ENCODE data around the gene MED29.
"Not testable (repeated sequence)": the region's sequence is repeated elsewhere in the genome, so short reads cannot be mapped to it uniquely, and the experiment has no call there.

MED29 gene

GRCh38 chr19:39372047-39372802 is 19.0 kb upstream of the MED29 start:
- DNase-seq (ENCODE audit: low read depth) = peak; percentile 96

GRCh38 chr19:39372941-39373340 is 18.2 kb upstream of the MED29 start:
- DNase-seq (ENCODE audit: low read depth) = peak; percentile 42

GRCh38 chr19:39375929-39376328 is 15.2 kb upstream of the MED29 start:
- DNase-seq (ENCODE audit: low read depth) = no peak

- no peak for DNase-seq (ENCODE audit: low read depth)
Observed at GRCh38 chr19:39377373-39378362, 13.5 kb upstream of the MED29 start.

- not testable (repeated sequence) for DNase-seq (ENCODE audit: low read depth)
Observed at GRCh38 chr19:39379366-39379765, 11.8 kb upstream of the MED29 start.

GRCh38 chr19:39379865-39380396 is 11.2 kb upstream of the MED29 start:
- no peak for DNase-seq (ENCODE audit: low read depth)

- no peak for DNase-seq (ENCODE audit: low read depth)
Observed at GRCh38 chr19:39380521-39381502, 10.4 kb upstream of the MED29 start.

GRCh38 chr19:39381910-39382611 is 9.1 kb upstream of the MED29 start:
- no peak for DNase-seq (ENCODE audit: low read depth)

GRCh38 chr19:39382991-39383828 is 8.0 kb upstream of the MED29 start:
- no peak for DNase-seq (ENCODE audit: low read depth)

GRCh38 chr19:39384839-39385568 is 6.2 kb upstream of the MED29 start:
- DNase-seq (ENCODE audit: low read depth) = no peak

GRCh38 chr19:39385629-39386411 is 5.4 kb upstream of the MED29 start:
- no peak for DNase-seq (ENCODE audit: low read depth)

GRCh38 chr19:39386557-39386956 is 4.6 kb upstream of the MED29 start:
- DNase-seq (ENCODE audit: low read depth) = no peak

GRCh38 chr19:39388657-39389056 is 2.5 kb upstream of the MED29 start:
- no peak for DNase-seq (ENCODE audit: low read depth)

GRCh38 chr19:39389631-39390414 is 1.4 kb upstream of the MED29 start:
- DNase-seq (ENCODE audit: low read depth) = no peak

GRCh38 chr19:39390451-39390750 is 777 bp upstream of the MED29 start:
- no peak for DNase-seq (ENCODE audit: low read depth)

- DNase-seq (ENCODE audit: low read depth) = no peak
Observed at GRCh38 chr19:39397360-39398296, 6.5 kb downstream of the MED29 start.
